ENCODE data around the gene CACNA1B.
"Not testable (repeated sequence)": the region's sequence is repeated elsewhere in the genome, so short reads cannot be mapped to it uniquely, and the experiment has no call there.

The CACNA1B gene

DNA sequence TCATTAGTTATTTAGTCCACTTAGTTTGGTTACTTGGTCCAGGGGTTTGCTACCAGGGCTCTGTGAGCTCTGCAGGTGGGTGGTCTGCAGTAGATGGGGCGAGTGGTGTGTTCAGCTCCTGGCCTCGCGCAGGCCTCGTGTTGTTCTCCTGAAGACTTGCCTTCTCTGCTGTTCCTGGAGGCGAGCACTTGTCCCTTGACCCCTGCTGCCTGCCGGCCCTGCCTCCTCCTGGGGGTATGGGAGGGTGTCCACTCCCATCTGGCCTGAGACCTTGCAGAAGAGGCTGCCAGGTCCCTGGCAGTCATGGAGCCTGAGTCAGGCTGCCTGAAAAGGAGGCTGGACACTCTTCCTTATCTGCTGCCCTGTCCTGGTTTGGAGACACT is 137.0 kb downstream of the CACNA1B start:
- DNase-seq (ENCODE audit: low read depth in 2 of 2) = no peak

DNA sequence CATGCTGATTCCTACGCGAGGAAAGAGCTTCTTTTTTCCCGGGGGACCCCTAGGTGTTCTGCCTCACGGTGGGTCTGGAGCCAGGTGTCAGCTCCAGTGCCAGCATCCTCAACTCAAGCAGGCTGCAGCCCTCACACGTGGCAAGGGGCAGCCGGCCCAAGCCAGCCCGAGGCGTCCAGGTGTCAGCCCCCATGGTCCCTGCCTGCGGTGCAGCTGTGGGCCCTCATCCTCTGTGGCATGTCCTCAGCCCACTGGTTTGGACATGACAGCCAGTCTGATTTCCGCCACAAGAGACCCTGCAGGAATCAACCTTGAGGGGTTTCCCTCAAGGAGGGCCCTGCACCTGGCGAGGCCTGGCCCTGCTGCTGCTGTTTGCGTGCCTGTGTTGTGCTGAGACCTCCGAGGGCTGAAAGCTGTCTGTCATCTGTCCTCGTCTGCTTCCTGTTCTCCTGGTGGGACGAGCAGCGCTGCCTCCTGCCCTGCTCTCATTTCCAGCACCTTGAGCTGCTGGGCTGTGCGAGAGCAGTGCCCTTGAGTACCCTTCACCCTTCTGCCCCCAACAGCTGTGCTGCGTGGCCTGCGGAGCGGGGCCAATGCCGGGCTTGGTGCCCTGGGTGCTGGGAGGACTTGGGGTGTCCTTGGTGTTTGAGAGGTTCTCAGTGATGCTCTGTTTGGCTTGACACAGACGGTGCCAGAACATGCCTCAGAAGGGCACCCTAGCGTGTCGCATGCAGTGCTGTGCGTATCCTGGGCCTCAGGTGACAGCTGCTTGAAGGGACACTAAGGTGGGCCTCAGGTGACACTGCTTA is 137.6 kb downstream of the CACNA1B start:
- DNase-seq (ENCODE audit: low read depth in 2 of 2) = no peak

DNA sequence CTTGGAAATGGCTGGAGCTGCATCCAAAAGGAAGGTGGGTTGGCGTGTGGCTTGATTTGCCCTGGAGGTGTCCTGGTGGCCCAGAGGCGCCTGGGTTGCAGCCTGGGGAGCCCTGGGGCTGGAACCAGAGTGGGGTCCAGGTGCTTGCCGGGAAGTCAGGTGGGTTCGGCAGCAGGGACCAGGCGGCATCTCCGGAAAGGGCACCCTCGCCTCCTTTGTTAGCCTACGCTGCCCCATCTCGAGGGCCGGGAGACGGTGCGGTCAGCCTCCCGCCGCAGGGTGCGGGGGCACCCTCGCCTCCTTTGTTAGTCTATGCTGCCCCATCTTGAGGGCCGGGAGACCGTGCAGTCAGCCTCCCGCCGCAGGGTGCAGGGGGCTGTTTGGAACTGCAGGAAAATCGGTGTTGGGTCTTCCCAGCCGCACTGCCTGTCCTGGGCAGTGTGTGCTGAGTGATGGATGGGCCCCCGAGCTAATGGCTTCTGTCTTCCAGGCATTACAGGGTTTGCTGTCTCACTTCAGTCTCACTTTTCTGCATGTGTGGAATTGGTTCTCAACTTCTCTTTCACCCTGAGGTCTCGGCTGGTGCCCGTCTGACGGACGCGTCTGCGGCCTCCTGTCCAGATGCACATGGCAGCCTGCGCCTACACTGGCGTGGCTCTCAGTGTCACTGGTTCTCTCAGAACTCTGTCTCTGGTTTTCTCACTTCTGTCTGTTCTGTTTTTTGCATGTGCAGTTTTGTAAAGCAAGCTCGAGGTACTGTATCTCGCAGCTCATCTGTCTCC is 139.0 kb downstream of the CACNA1B start:
- no peak for DNase-seq (ENCODE audit: low read depth in 2 of 2)

DNA sequence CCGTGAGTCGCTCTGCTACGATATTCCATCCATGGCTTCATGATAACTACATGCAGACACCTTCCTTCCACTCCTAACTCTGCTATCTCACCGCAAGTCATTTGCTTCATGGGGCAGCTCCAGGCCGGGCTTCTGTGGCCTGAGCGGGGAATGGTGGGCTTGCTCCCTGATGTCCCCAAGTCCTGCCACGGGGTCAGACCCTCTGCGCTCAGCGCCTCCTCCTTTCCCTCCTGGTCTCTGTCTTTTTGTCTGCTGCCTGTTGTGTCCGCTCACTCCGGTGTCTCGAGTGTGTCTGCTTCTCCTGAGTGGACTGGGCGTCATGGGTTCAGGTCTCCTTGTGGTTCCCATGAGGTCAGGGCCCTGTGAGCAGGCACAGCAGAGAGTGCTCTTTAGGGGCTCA is 139.6 kb downstream of the CACNA1B start:
- no peak for DNase-seq (ENCODE audit: low read depth in 2 of 2)

DNA sequence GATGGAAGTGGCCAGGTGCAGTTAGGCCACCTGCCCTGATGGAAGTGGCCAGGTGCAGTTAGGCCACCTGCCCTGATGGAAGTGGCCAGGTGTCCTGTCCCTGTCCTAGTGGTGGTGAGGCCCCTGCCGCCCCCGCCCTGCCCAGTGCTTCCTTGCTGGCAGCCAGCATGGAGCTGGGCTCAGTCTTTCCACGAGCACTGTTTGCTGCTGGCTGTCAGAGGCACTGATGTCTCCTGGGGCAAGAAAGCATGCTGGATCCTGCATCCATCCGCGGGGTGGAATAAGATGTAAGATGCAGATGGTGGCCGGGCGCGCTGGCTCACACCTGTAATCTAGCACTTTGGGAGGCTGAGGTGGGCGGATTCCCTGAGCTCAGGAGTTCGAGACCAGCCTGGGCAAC is 141.9 kb downstream of the CACNA1B start:
- DNase-seq (ENCODE audit: low read depth in 2 of 2) = not testable (repeated sequence)

DNA sequence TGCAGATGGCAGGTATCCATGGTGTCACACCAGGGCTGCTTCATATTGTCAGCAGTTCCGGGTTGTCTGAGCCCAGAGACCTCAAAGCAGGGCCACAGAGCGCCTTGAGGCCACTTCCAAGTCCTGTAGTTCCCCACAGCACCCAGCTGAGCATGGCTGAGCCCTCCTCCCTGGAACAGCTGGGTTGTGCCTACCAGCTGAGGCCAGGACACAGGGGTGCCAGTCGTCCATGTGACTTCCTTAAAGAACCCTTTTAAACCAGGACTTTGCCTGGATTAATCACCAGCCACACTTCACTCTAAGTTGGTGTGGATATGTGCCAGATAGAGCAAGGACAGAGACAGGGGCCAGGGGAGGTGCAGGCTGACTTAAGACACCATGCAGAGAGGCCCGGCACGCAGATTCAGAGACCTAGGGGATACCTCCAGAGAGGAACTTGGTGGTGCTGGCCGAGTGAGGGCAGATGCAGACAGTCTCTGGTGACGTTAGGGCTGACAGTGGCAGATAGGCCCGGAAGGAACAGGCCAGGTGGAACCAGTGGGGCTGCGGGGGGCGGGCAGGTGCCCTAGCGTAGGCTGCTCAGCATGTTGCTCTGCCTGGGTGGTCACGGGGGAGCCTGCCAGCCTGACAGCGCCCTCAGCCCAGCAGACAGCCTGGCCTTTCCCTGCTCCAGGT is 142.7 kb downstream of the CACNA1B start:
- no peak for DNase-seq (ENCODE audit: low read depth in 2 of 2)

DNA sequence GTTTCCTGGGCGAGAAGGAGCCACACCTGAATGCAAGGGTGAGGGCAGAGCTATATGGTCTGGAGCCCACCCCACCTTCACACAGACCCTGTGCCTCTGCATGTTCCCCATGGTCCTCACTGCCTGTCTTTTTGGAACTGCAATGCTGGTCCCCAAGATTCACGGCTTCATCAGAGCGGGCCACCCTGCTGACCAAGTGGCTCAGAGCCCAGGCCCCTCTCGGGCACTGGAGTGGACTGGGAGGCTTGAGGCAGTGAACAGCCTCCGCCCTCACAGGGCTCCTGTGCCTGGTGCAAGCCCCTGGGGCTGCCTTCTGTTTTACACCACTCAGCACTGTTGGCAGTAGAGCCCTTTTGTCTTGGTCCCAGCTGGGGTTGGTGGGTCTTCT is 143.2 kb downstream of the CACNA1B start:
- no peak for DNase-seq (ENCODE audit: low read depth in 2 of 2)

DNA sequence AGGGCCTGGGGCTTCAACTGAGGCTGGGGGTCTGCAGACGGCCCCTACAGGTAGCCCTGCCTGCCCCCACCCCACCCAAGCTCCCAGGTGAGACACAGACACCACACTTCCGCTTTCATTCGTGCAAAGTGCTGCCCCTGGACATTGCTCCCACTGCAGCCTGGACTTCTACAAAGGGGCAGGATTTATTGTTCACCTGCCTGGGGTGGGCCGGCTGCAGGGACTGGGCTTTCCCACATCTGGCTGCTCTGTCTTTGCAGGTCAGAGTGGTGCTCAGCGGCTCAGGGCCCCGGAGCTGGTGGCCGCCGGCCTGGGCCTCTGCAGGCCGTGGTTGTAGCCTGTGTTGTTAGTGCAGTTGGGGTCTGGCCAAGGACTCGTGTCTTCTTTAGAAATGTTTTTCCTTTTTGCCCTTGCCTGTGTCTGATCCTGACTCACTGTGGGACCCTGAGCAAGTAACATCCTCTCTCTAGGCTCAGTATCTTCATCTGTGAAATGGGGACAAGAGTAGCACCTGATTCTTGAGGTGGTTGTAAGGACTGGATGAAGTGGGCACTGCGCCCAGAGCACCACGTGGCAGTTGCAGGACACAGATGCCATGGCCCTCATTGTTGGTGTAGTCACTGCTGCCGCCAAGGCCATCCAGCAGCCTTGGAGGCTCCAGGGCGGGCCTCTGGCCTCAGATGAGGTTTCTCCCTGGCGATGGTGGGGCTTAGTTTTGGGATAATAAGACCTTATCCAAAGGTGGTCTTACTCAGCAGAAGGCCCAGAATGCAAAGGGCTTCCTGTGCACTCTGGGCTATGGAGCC is 143.9 kb downstream of the CACNA1B start:
- no peak for DNase-seq (ENCODE audit: low read depth in 2 of 2)

DNA sequence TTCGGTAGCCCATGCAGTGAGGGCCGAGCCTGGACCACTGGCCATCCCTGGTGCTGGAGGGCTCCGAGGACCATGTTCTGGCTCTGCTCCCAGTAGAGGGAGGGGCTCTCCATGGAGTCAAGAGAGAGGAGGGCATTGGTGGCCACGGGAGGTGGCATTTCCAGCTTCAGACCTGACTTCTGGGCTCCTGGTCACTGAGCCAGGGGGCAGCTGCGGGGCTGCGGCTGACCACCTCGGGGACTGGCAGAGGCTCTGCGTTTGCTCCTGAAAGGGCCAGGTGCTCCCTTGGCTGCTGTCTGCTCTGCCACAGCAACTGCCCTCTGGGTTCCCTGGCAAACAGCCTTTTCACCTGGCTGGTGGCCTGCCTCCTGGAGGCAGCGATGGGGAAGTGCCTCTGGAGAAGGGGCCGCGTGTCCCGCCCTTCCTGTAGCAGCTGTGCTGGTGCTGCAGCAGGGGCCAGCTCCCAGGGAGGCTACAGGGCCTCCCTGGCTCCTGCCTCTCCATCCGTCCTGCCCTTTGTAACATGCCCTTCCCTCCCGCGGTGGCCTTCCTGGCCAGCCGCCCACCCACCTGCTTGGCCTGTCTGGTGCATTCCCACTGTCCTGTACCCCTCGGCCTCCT is 144.6 kb downstream of the CACNA1B start:
- no peak for DNase-seq (ENCODE audit: low read depth in 2 of 2)

DNA sequence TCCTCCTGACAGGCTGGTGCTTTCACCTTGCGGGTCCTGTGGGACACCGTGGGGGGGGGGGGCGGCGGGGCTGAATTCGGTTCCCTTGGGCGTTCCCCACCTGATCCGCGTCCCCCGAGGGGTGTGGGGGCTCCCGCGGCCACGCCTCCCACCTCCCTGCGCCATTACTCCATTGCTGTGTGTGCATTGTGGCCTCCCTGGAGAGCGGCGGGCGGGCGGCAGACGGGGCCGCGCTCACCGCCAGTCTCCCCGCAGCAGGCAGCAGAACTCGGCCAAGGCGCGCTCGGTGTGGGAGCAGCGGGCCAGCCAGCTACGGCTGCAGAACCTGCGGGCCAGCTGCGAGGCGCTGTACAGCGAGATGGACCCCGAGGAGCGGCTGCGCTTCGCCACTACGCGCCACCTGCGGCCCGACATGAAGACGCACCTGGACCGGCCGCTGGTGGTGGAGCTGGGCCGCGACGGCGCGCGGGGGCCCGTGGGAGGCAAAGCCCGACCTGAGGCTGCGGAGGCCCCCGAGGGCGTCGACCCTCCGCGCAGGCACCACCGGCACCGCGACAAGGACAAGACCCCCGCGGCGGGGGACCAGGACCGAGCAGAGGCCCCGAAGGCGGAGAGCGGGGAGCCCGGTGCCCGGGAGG is 145.3 kb downstream of the CACNA1B start:
- no peak for DNase-seq (ENCODE audit: low read depth in 2 of 2)

DNA sequence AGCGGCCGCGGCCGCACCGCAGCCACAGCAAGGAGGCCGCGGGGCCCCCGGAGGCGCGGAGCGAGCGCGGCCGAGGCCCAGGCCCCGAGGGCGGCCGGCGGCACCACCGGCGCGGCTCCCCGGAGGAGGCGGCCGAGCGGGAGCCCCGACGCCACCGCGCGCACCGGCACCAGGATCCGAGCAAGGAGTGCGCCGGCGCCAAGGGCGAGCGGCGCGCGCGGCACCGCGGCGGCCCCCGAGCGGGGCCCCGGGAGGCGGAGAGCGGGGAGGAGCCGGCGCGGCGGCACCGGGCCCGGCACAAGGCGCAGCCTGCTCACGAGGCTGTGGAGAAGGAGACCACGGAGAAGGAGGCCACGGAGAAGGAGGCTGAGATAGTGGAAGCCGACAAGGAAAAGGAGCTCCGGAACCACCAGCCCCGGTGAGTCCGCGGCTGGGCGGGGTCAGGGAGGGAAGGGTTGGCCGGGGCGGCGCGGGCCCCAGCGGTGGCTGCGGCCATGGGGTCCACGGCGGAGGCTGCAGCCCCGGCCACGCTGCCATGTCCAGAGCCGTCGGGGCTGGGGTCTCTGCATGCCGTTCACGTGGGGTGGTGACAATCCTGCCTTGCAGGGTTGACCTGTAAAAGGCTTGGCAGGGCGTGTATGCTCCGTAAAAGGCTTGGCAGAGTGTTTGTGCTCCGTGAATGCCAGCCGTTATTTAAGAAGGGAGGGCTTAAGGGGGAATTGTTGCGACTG is 146.0 kb downstream of the CACNA1B start:
- no peak for DNase-seq (ENCODE audit: low read depth in 2 of 2)

DNA sequence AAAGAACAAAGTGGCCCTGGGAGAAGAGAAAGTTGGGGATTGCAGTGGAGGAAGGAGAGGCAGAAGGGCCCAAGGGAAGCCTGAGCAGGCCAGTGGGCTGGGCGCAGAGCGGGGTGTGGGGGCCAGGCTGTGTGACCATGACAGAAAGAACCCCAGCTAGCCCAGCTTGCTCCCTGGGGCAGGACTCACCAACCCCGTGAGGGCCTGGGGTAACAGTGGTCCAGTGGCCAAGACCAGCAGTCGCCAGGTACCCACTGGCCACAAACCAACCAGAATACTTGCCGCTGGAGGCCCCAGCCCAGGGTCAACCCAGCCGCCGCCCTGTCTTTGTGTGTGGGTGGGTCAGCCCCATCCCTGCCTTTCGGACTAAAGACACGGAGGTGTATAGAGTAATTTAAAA is 146.5 kb downstream of the CACNA1B start:
- DNase-seq (ENCODE audit: low read depth in 2 of 2) = no peak

DNA sequence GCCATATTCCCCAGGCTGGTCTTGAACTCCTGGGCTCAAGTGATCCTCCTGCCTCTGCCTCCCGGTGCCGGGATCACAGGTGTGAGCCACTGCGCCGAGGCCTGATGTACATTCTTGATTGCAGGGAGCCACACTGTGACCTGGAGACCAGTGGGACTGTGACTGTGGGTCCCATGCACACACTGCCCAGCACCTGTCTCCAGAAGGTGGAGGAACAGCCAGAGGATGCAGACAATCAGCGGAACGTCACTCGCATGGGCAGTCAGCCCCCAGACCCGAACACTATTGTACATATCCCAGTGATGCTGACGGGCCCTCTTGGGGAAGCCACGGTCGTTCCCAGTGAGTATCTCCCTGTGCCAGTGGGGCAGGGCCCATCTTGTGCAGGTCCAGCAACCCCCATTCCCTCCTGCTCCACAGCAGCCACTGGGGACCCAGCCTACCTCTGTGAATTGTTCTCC is 147.3 kb downstream of the CACNA1B start:
- no peak for DNase-seq (ENCODE audit: low read depth in 2 of 2)

DNA sequence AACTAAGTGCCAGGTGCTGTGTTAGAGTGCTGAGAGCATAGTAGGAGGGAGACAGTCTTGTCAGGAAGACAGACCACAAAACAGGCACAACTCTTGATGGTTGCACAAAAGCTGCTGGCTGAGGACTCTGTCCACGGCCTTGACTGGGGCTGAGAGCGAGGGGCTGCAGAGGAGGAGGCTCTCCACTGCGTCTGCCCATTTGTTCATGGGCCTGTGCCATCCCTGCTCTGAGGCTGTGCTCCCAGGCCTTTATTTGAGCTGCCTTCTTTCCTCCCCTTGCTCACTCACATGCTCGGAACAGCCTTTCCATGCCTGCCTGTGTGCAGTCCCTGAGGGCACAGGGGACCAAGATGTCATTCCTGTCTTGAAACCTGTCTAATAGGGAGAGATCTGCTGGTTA is 147.8 kb downstream of the CACNA1B start:
- DNase-seq (ENCODE audit: low read depth in 2 of 2) = no peak

DNA sequence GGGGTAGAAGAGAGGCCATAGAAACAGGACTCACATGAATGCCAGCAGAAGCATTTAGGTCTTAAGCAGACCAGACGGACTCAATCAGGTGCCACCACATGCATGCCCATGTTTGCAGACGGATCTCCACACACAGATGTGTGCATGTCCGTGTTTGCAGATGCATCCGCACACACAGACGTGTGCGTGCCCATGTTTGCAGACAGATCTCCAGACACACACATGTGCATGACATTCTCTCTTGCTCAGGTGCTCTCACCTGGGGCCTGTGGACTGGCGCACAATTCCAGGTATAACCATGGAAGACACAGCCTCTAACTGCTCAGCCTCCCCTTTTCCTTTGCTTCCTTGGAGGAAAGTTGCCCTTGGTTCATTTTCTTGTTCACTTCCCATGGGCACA is 148.3 kb downstream of the CACNA1B start:
- no peak for DNase-seq (ENCODE audit: low read depth in 2 of 2)

DNA sequence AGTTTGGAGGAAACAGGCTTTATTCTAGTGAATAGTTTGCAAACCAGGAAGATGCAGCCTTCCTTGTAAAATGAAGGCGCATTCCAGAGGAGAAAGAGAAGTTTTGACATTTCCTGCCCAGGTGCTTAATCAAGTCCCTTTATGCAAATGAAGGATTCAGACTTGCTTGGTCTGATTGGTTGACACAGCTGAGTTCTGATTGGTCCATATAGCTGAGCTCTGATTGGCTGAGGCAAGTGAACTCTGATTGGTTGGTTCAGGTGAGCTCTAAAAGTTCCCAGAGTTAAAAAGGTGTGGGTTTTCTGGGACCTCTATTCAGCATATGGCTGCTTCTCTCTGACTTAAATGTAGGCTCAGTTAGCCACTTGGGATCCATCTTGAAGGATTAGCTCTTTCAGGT is 151.0 kb downstream of the CACNA1B start:
- DNase-seq (ENCODE audit: low read depth in 2 of 2) = no peak

DNA sequence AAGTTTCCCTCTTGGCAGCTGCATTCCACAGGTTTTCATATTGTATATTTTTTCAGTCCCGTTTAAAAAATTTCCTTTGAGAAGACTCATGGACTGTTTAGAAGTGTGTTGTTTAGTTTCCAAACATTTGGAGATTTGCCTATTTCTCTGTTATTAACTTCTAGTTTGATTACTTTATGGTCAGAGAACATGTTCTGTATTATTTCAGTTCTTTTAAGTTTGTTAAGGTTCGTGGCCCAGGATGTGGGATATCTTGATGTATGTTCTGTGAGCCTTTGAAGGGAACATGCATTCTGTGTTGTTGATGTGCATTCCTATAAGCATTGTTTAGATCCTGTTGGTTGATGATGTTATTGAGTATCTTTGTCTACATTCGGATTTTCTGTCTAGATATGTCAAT is 153.6 kb downstream of the CACNA1B start:
- DNase-seq (ENCODE audit: low read depth in 2 of 2) = no peak

DNA sequence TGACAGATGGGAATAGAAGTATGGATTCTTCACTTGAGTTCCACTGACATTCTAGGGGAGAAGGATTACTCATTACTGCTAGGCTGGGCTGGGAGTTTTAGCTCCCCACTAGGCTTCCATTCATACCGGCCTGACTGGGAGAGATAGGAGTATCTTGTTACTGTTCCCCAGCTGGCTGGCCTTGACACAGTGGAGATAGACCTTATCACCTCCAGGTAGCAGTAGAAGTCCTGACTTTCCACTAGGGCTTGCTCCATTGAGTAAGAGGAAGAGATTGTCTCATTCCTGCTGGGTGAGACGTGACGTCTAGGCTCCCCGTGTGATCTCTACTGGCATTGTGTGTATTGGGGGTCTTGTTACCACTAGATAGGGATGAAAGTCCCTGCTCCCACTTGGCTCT is 156.4 kb downstream of the CACNA1B start:
- DNase-seq (ENCODE audit: low read depth in 2 of 2) = no peak

DNA sequence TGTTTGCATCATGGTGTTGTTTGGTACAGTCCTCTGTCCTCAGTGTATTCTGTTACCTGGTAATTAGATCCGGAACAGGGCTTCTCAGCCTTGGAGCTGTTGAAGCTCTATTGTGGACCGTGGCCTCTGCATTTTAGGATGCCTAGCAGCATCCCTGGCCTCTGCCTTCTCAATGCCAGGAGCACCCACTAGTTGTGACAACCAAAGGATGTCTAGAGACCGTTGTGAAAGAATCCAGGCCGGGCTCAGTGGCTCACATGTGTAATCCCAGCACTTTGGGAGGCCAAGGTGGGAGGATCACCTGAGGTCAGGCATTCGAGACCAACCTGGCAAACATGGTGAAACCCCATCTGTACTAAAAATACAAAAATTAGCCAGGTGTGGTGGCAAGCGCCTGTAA is 159.6 kb downstream of the CACNA1B start:
- no peak for DNase-seq (ENCODE audit: low read depth in 2 of 2)

DNA sequence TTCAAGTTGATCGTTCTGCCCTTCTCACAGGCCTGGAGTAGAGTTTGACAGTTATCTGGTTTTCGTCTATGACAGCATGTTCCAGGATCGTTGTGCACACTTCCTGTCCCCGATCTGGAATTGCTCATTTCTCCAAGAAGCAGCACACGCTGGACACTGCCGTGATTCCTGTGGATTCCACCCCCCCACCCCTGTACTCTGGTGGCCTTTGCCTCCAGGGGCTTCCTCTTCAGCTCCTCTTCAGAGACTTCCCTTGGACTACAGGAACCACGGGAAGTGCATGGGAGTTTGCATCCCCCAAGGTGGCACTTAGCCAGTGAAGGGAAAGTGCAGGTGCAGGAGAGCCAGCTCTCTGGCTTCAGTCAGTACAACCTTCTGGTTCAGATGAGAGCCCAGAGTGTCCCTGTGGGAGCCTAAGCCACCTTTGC is 160.7 kb downstream of the CACNA1B start:
- DNase-seq (ENCODE audit: low read depth in 2 of 2) = no peak

All from stimulated activated CD8-positive, alpha-beta memory T cell treated with anti-CD3 and anti-CD28 coated beads, Interleukin-7, amount 100 ng/mL, for 1 hour (primary cell).